GM19452 (cell line): ENCODE measurements around the gene TAS2R42.

ENCODE experiments used
- ATAC-seq: cut with Tn5 transposase; IDR thresholded peaks from one replicate; pipeline ENCODE4 v1.9.1; 2021; ENCODE audit not compliant: unreplicated experiment

The TAS2R42 gene

GRCh38 chr12:11147420-11147819 lies 39.3 kb downstream of the TAS2R42 start:
- no peak for ATAC-seq

GRCh38 chr12:11144297-11144696 lies 42.4 kb downstream of the TAS2R42 start:
- no peak for ATAC-seq

GRCh38 chr12:11143352-11143751 lies 43.4 kb downstream of the TAS2R42 start:
- no peak for ATAC-seq

- no peak for ATAC-seq
These were observed 50.7 kb downstream of the TAS2R42 start for GRCh38 chr12:11136075-11136474.
